MCF 10A (cell line): Measurements from ENCODE around the gene FNTB. TPM values are rescaled to one million over a fixed set of nuclear protein-coding genes. Genes with fewer than 3 reads are reported as not detected.

Experiments
- BruUV-seq: library from RNA; stranded (reverse); fragments of 400-500 nt; replicated peaks from 2 replicates; lab custom pipeline; 2021; lab: Mats Ljungman, UMichigan
- CTCF ChIA-PET: fragments of 300-600 bp; sonication (Branson Sonifier 250); formaldehyde crosslinking; extraction: SDS; loops from one replicate; lab custom pipeline; 2021; ENCODE audit warnings: antibody characterized with exemption, inconsistent platforms; lab: Yijun Ruan, JAX
- POLR2A ChIA-PET: fragments of 300-600, 350-650 bp; sonication (Branson Sonifier 250); formaldehyde crosslinking; extraction: SDS; loops from one replicate; lab custom pipeline; 2020; ENCODE audit warnings: antibody characterized with exemption, inconsistent platforms; lab: Yijun Ruan, JAX
- DNase-seq: peaks from one replicate; pipeline ENCODE4 v3.0.0-alpha.2; 2018; ENCODE audit not compliant: unreplicated experiment
- H3K27ac Mint-ChIP-seq: one replicate; pipeline ENCODE4 v1.8.0; 2022; ENCODE audit warnings: mild to moderate bottlenecking, low read depth, mixed read lengths; ENCODE audit not compliant: unreplicated experiment
- H3K27me3 Mint-ChIP-seq: one replicate; pipeline ENCODE4 v1.8.0; 2022; ENCODE audit warnings: mixed read lengths; ENCODE audit not compliant: insufficient read depth, unreplicated experiment
- H3K36me3 Mint-ChIP-seq: one replicate; pipeline ENCODE4 v1.8.0; 2022; ENCODE audit warnings: mild to moderate bottlenecking, moderate library complexity, mixed read lengths; ENCODE audit not compliant: insufficient read depth, unreplicated experiment
- H3K4me1 Mint-ChIP-seq: one replicate; pipeline ENCODE4 v1.8.0; 2022; ENCODE audit warnings: mixed read lengths; ENCODE audit not compliant: insufficient read depth, unreplicated experiment
- H3K4me3 Mint-ChIP-seq: one replicate; pipeline ENCODE4 v1.8.0; 2022; ENCODE audit warnings: mild to moderate bottlenecking, moderate library complexity, mixed read lengths; ENCODE audit not compliant: unreplicated experiment
- H3K9me3 Mint-ChIP-seq: one replicate; pipeline ENCODE4 v1.8.0; 2022; ENCODE audit warnings: mixed read lengths; ENCODE audit not compliant: unreplicated experiment
- CTCF ChIP-seq: fragments of 200-600 bp; IDR thresholded peaks from one replicate; pipeline ENCODE4 v1.8.0; 2022; ENCODE audit warnings: antibody characterized with exemption, mild to moderate bottlenecking; ENCODE audit not compliant: unreplicated experiment
- intact Hi-C: fragments of 100-400 bp; cut with micrococcal nuclease; formaldehyde crosslinking; loops from 2 replicates; pipeline ENCODE4 v1.14.1; 2022
- total RNA-seq: library from RNA; stranded (reverse); gene quantifications from 2 replicates; pipeline ENCODE4 v1.2.3, GENCODE V29; 2022

FNTB gene
- total RNA-seq, 1 experiment from 2014 or later, result 12.2 TPM

DNA sequence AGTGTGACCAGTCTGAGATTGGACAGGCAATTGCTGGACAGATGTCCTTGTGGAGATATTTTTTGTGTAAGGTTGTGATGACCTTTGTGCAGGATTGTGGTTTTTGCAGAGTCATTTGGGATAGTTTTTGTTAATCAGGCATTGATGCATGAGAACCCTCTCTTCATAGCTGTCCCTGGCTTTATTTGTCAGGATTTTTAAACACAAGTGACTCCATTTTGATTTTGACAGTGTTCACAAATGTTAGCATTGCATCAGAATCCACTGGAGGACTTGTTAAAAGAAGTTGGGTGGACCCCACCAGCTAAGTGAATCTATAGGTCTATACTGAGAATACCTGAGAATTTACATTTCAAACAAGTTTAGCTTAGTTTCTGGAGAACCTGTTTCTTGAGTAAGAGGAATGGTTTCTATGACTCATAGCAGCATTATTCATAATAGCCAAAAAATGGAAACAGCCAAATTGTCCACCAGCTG is 11.8 kb downstream of the FNTB start:
- TF ChIP-seq CTCF, result no peak
- H3K27ac Mint-ChIP-seq, result no peak overlapping the region
- no peaks in the 10 kb centered on the region for H3K36me3 Mint-ChIP-seq
- DNase-seq, result peak; percentile 38
- BruUV-seq, result no TSS peak
- CTCF ChIA-PET, result interaction anchor here (1.2 to 1.7 kb wide), 4 partner anchors 9 to 106 kb away, joined by 3 to 6 read pairs (median 4); no protein-coding TSS in a partner anchor
- no peaks in the 10 kb centered on the region for H3K9me3 Mint-ChIP-seq
- H3K27me3 Mint-ChIP-seq, result no peaks in the 10 kb centered on the region
- intact Hi-C loops, result no loop called here
- no peak overlapping the region for H3K4me3 Mint-ChIP-seq
- POLR2A ChIA-PET, result interaction anchor here (0.6 to 5.4 kb wide), 3 partner anchors 10 to 187 kb away, joined by 3 to 55 read pairs (median 4); partner anchors contain the start of gene FNTB
- H3K4me1 Mint-ChIP-seq, result peaks cover 5% of the 10 kb centered on the region

DNA sequence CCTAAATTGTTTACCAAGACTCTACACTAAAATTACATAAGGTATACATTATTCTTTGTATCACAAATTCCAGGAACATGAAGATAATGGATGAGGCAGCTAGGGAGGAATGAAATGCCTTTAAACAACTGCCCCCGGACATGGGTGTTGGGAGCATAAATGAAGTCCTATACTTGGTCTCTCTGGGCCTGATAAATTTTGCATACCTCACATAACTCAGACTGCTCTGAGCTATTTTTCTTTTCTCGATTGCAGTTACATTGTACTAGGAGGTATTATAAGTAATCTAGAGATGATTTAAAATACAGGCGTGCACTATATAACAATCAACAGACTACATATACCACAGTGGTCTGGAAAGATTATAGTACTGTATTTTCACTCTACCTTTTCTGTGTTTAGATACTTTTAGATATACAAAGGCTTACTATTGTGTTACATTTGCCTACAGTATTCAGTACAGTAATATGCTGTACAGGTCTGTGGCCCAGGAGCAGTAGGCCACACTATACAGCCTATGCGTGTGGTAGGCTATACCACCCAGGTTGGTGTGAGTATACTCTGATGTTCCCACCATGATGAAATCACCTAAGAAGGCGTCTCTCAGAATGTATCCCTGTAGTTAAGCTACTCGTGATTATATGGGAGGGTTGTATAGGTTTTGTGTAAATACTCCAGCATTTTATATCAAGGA is 14.3 kb downstream of the FNTB start:
- no peaks in the 10 kb centered on the region for H3K27me3 Mint-ChIP-seq
- H3K9me3 Mint-ChIP-seq, result no peaks in the 10 kb centered on the region
- H3K36me3 Mint-ChIP-seq, result no peaks in the 10 kb centered on the region
- no peak overlapping the region for H3K4me3 Mint-ChIP-seq
- ChIA-PET CTCF (interaction anchor here (0.6 to 1.4 kb wide), 7 partner anchors 11 to 557 kb away, joined by 3 to 11 read pairs (median 4); no protein-coding TSS in a partner anchor), POLR2A (interaction anchor here (5.4 kb wide), 1 partner anchor 13 kb away, joined by 55 read pairs; the partner anchor contains the start of gene FNTB)
- no peak overlapping the region for H3K27ac Mint-ChIP-seq
- no peak for DNase-seq
- H3K4me1 Mint-ChIP-seq, result peaks cover 15% of the 10 kb centered on the region
- intact Hi-C loops, result no loop called here
- BruUV-seq, result no TSS peak
- TF ChIP-seq CTCF, result no peak

DNA sequence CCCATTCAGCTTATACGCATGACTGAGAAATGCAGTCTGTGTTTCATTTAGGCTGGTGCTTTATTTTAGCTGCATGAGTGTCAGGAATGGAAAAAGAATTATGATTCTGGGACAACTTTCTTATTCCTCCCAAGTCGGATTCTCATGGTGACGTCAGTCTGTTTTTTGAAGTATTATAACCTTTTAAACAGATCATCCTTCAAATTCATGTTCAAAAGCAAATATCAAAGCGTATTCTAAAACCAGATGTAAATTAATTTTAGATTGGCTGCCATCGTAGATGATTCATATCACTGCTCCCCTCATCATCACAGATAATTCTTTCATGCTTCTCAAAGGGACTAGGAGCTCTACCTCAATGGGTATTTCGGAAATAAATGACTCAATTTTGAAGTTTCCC is 15.0 kb downstream of the FNTB start:
- TF ChIP-seq CTCF, result no peak
- intact Hi-C loops, result no loop called here
- ChIA-PET POLR2A (interaction anchor here (5.4 kb wide), 1 partner anchor 13 kb away, joined by 55 read pairs; the partner anchor contains the start of gene FNTB), CTCF (interaction anchor here (0.7 to 1.3 kb wide), 2 partner anchors 17 to 39 kb away, joined by 4 to 11 read pairs; no protein-coding TSS in a partner anchor)
- no peaks in the 10 kb centered on the region for H3K36me3 Mint-ChIP-seq
- no peak for DNase-seq
- no TSS peak for BruUV-seq
- H3K27me3 Mint-ChIP-seq, result no peaks in the 10 kb centered on the region
- H3K4me3 Mint-ChIP-seq, result no peak overlapping the region
- no peak overlapping the region for H3K27ac Mint-ChIP-seq
- peaks cover 22% of the 10 kb centered on the region for H3K4me1 Mint-ChIP-seq
- H3K9me3 Mint-ChIP-seq, result no peaks in the 10 kb centered on the region

- Mint-ChIP-seq H3K27me3 (no peaks in the 10 kb centered on the region), H3K4me3 (no peak overlapping the region), H3K27ac (no peak overlapping the region), H3K9me3 (no peaks in the 10 kb centered on the region), H3K36me3 (no peaks in the 10 kb centered on the region), H3K4me1 (peaks cover 23% of the 10 kb centered on the region)
- TF ChIP-seq CTCF, result no peak
- CTCF ChIA-PET, result interaction anchor here (0.5 to 1.3 kb wide), 2 partner anchors 18 to 331 kb away, joined by 3 to 11 read pairs; no protein-coding TSS in a partner anchor
- POLR2A ChIA-PET, result interaction anchor here (5.4 kb wide), 1 partner anchor 14 kb away, joined by 55 read pairs; the partner anchor contains the start of gene FNTB
- intact Hi-C loops, result no loop called here
- BruUV-seq, result no TSS peak
- no peak for DNase-seq
These were observed 16.0 kb downstream of the FNTB start for GRCh38 chr14:65002586-65003210.
